WTC11 (cell line): ENCODE results near the gene BCL11B. TPM values are rescaled to one million over a fixed set of nuclear protein-coding genes. Genes with fewer than 3 reads are reported as not detected.

Source experiments
- ATAC-seq: fragments of 200-7000 bp; cut with Tn5 transposase; 2 replicates; pipeline ENCODE4 v1.10.0; 2021; ENCODE audit warnings: mild to moderate bottlenecking, moderate library complexity
- CTCF ChIA-PET: fragments of 300-600 bp; sonication (Branson Sonifier 250); formaldehyde crosslinking; loops from one replicate; lab custom pipeline; 2021; ENCODE audit warnings: antibody characterized with exemption; lab: Charles Lee
- POLR2A ChIA-PET: fragments of 350-600 bp; sonication (Branson Sonifier 250); formaldehyde crosslinking; loops from one replicate; lab custom pipeline; 2021; ENCODE audit warnings: antibody characterized with exemption; lab: Charles Lee
- DNase-seq: peaks from one replicate; pipeline ENCODE4 v3.0.0; 2021; ENCODE audit warnings: low spot score
- H3K27ac Mint-ChIP-seq: 2 replicates; pipeline ENCODE4 v1.8.0; 2021; ENCODE audit warnings: mixed read lengths
- H3K27me3 Mint-ChIP-seq: 2 replicates; pipeline ENCODE4 v1.8.0; 2021; ENCODE audit warnings: low read depth, mild to moderate bottlenecking, moderate library complexity, mixed read lengths
- H3K36me3 Mint-ChIP-seq: 2 replicates; pipeline ENCODE4 v1.8.0; 2021; ENCODE audit warnings: mixed read lengths
- H3K4me1 Mint-ChIP-seq: 2 replicates; pipeline ENCODE4 v1.8.0; 2022; ENCODE audit warnings: mixed read lengths
- H3K4me3 Mint-ChIP-seq: 2 replicates; pipeline ENCODE4 v1.8.0; 2021; ENCODE audit warnings: mild to moderate bottlenecking, moderate library complexity, mixed read lengths
- H3K9me3 Mint-ChIP-seq: 2 replicates; pipeline ENCODE4 v1.8.0; 2021; ENCODE audit warnings: mixed read lengths
- ZBTB21 ChIP-seq: sonication (generic); formaldehyde crosslinking; IDR thresholded peaks from 2 replicates; pipeline ENCODE4 v1.8.1; 2023; ENCODE audit warnings: mild to moderate bottlenecking, missing genetic modification reagents, borderline replicate concordance
- ZNF138 ChIP-seq: sonication (generic); formaldehyde crosslinking; conservative IDR thresholded peaks from 2 replicates; pipeline ENCODE4 v1.8.1; 2022; ENCODE audit warnings: mild to moderate bottlenecking, moderate library complexity, missing genetic modification reagents
- total RNA-seq: library from RNA; stranded (reverse); gene quantifications from 3 replicates; pipeline ENCODE4 v1.2.3, GENCODE V29; 2021
- TF ChIP-seq, protein P1 (sequence below): sonication (generic); formaldehyde crosslinking; IDR thresholded peaks from 2 replicates; pipeline ENCODE4 v1.8.1; 2023; ENCODE audit warnings: mild to moderate bottlenecking, missing genetic modification reagents, moderate library complexity
- TF ChIP-seq, protein P2 (sequence below): sonication (generic); formaldehyde crosslinking; IDR thresholded peaks from 2 replicates; pipeline ENCODE4 v1.8.0; 2022; ENCODE audit warnings: mild to moderate bottlenecking, missing genetic modification reagents
- TF ChIP-seq, protein P3 (sequence below): fragments of 250-450 bp; sonication (Bioruptor Pico); IDR thresholded peaks from 2 replicates; pipeline ENCODE4 v1.9.0; 2021; ENCODE audit warnings: mild to moderate bottlenecking
- TF ChIP-seq, protein P4 (sequence below): sonication (generic); formaldehyde crosslinking; IDR thresholded peaks from 2 replicates; pipeline ENCODE4 v1.8.1; 2022; ENCODE audit warnings: low read depth, missing genetic modification reagents, borderline replicate concordance
- TF ChIP-seq, protein P5 (sequence below): sonication (generic); formaldehyde crosslinking; IDR thresholded peaks from 2 replicates; pipeline ENCODE4 v1.8.1; 2023; ENCODE audit warnings: mild to moderate bottlenecking, missing genetic modification reagents, borderline replicate concordance
- TF ChIP-seq, protein P6 (sequence below): sonication (generic); formaldehyde crosslinking; IDR thresholded peaks from 2 replicates; pipeline ENCODE4 v1.8.1; 2023; ENCODE audit warnings: mild to moderate bottlenecking, missing genetic modification reagents
- TF ChIP-seq, protein P7 (sequence below): sonication (generic); formaldehyde crosslinking; IDR thresholded peaks from 2 replicates; pipeline ENCODE4 v1.8.1; 2022; ENCODE audit warnings: missing genetic modification reagents, borderline replicate concordance
- TF ChIP-seq, protein P8 (sequence below): sonication (generic); formaldehyde crosslinking; IDR thresholded peaks from 2 replicates; pipeline ENCODE4 v1.8.0; 2023; ENCODE audit warnings: missing genetic modification reagents

The BCL11B gene
- total RNA-seq, 1 experiment from 2014 or later = 9.1 TPM

DNA sequence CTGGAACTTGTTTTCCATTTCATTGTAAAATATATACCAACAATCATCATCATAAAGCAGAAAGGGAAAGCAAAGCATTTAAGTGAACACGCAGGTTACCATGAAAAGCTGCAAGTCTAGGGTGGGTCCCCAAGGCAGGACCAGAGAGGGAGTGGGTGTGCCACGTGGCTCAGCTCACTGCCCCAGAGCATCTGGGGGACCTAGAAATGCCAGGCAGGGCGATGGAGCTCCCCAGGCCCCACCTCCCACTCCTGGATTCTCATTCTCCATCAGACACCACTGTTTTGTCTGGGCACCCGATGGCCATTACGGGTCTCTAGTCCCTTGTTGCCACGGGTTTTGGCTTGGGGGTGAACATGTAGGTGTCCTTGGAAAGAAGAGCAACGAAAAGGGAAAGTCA is 34.7 kb downstream of the BCL11B start:
- no peak for DNase-seq
- no peak for ATAC-seq
- no peaks in the 10 kb centered on the region for H3K9me3 Mint-ChIP-seq
- peaks cover 92% of the 10 kb centered on the region for H3K4me1 Mint-ChIP-seq
- H3K27me3 Mint-ChIP-seq = no peaks in the 10 kb centered on the region
- H3K27ac Mint-ChIP-seq = no peak overlapping the region
- no peaks in the 10 kb centered on the region for H3K36me3 Mint-ChIP-seq
- TF ChIP-seq ZNF138 (CRISPR knock-in tag) (no peak), ZBTB21 (CRISPR knock-in tag) (no peak)
- TF ChIP-seq, protein P1, sequence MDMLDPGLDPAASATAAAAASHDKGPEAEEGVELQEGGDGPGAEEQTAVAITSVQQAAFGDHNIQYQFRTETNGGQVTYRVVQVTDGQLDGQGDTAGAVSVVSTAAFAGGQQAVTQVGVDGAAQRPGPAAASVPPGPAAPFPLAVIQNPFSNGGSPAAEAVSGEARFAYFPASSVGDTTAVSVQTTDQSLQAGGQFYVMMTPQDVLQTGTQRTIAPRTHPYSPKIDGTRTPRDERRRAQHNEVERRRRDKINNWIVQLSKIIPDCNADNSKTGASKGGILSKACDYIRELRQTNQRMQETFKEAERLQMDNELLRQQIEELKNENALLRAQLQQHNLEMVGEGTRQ (CRISPR knock-in tag) = no peak
- TF ChIP-seq, protein P2, sequence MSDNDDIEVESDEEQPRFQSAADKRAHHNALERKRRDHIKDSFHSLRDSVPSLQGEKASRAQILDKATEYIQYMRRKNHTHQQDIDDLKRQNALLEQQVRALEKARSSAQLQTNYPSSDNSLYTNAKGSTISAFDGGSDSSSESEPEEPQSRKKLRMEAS (CRISPR knock-in tag) = no peak
- TF ChIP-seq, protein P3, sequence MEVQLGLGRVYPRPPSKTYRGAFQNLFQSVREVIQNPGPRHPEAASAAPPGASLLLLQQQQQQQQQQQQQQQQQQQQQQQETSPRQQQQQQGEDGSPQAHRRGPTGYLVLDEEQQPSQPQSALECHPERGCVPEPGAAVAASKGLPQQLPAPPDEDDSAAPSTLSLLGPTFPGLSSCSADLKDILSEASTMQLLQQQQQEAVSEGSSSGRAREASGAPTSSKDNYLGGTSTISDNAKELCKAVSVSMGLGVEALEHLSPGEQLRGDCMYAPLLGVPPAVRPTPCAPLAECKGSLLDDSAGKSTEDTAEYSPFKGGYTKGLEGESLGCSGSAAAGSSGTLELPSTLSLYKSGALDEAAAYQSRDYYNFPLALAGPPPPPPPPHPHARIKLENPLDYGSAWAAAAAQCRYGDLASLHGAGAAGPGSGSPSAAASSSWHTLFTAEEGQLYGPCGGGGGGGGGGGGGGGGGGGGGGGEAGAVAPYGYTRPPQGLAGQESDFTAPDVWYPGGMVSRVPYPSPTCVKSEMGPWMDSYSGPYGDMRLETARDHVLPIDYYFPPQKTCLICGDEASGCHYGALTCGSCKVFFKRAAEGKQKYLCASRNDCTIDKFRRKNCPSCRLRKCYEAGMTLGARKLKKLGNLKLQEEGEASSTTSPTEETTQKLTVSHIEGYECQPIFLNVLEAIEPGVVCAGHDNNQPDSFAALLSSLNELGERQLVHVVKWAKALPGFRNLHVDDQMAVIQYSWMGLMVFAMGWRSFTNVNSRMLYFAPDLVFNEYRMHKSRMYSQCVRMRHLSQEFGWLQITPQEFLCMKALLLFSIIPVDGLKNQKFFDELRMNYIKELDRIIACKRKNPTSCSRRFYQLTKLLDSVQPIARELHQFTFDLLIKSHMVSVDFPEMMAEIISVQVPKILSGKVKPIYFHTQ (CRISPR knock-in tag) = no peak
- TF ChIP-seq, protein P4, sequence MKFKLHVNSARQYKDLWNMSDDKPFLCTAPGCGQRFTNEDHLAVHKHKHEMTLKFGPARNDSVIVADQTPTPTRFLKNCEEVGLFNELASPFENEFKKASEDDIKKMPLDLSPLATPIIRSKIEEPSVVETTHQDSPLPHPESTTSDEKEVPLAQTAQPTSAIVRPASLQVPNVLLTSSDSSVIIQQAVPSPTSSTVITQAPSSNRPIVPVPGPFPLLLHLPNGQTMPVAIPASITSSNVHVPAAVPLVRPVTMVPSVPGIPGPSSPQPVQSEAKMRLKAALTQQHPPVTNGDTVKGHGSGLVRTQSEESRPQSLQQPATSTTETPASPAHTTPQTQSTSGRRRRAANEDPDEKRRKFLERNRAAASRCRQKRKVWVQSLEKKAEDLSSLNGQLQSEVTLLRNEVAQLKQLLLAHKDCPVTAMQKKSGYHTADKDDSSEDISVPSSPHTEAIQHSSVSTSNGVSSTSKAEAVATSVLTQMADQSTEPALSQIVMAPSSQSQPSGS (CRISPR knock-in tag) = no peak
- TF ChIP-seq, protein P5, sequence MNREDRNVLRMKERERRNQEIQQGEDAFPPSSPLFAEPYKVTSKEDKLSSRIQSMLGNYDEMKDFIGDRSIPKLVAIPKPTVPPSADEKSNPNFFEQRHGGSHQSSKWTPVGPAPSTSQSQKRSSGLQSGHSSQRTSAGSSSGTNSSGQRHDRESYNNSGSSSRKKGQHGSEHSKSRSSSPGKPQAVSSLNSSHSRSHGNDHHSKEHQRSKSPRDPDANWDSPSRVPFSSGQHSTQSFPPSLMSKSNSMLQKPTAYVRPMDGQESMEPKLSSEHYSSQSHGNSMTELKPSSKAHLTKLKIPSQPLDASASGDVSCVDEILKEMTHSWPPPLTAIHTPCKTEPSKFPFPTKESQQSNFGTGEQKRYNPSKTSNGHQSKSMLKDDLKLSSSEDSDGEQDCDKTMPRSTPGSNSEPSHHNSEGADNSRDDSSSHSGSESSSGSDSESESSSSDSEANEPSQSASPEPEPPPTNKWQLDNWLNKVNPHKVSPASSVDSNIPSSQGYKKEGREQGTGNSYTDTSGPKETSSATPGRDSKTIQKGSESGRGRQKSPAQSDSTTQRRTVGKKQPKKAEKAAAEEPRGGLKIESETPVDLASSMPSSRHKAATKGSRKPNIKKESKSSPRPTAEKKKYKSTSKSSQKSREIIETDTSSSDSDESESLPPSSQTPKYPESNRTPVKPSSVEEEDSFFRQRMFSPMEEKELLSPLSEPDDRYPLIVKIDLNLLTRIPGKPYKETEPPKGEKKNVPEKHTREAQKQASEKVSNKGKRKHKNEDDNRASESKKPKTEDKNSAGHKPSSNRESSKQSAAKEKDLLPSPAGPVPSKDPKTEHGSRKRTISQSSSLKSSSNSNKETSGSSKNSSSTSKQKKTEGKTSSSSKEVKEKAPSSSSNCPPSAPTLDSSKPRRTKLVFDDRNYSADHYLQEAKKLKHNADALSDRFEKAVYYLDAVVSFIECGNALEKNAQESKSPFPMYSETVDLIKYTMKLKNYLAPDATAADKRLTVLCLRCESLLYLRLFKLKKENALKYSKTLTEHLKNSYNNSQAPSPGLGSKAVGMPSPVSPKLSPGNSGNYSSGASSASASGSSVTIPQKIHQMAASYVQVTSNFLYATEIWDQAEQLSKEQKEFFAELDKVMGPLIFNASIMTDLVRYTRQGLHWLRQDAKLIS = no peak
- TF ChIP-seq, all 79 proteins: peak for 0
- H3K4me3 Mint-ChIP-seq = no peak overlapping the region
- ChIA-PET POLR2A (interaction anchor here (0.7 to 1.2 kb wide), 3 partner anchors 9 to 229 kb away, joined by 3 to 4 read pairs (median 3); no protein-coding TSS in a partner anchor), CTCF (interaction anchor here (0.5 to 1.1 kb wide), 4 partner anchors 9 to 156 kb away, joined by 3 to 4 read pairs (median 3); no protein-coding TSS in a partner anchor)

DNA sequence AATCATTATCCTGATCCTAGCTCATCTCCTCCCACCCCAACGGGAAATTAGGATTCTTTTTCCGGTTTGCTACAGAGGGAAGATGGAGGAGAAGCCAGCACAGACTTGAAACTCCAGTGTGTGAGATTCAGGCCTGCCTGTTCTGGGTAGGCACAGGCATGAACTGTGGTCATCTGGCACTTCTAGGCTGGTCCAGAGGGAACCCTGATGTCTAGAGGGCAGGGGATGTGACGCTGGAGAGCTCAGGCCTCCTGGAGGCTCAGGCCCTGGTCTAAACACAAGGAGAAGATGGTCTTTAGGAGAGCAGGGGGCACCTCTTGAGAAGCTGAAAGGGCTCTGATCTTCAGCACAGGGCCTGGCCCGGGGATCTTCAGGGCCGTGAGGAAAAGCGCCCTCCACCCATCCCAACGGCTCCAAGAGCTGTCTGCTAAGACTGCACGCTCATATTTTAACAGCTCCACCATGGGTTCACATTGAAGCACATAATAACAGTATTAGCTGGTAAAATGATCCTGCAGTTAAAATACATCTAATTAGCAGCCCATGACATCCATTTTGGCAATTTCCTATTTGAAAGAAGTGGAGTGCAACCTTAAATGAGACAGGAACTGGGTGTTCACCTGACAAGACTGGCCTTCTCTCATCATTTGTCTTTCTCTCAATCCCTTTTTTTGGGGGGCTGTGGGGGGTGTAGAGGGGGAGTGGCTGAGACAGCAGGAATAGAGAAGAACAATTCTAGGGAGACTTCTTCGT is 35.4 kb downstream of the BCL11B start:
- ChIA-PET POLR2A (interaction anchor here (0.7 to 1.2 kb wide), 3 partner anchors 8 to 228 kb away, joined by 3 to 4 read pairs (median 3); no protein-coding TSS in a partner anchor), CTCF (interaction anchor here (0.5 to 2.2 kb wide), 8 partner anchors 10 to 156 kb away, joined by 3 to 8 read pairs (median 3); no protein-coding TSS in a partner anchor)
- Mint-ChIP-seq H3K27ac (peak overlapping the region; percentile 86), H3K9me3 (no peaks in the 10 kb centered on the region), H3K36me3 (no peaks in the 10 kb centered on the region), H3K4me1 (peaks cover 89% of the 10 kb centered on the region), H3K27me3 (no peaks in the 10 kb centered on the region), H3K4me3 (peak overlapping the region; percentile 77; the same call in 1 of the 2 replicates)
- TF ChIP-seq, protein P6, sequence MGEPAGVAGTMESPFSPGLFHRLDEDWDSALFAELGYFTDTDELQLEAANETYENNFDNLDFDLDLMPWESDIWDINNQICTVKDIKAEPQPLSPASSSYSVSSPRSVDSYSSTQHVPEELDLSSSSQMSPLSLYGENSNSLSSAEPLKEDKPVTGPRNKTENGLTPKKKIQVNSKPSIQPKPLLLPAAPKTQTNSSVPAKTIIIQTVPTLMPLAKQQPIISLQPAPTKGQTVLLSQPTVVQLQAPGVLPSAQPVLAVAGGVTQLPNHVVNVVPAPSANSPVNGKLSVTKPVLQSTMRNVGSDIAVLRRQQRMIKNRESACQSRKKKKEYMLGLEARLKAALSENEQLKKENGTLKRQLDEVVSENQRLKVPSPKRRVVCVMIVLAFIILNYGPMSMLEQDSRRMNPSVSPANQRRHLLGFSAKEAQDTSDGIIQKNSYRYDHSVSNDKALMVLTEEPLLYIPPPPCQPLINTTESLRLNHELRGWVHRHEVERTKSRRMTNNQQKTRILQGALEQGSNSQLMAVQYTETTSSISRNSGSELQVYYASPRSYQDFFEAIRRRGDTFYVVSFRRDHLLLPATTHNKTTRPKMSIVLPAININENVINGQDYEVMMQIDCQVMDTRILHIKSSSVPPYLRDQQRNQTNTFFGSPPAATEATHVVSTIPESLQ (CRISPR knock-in tag) = no peak
- TF ChIP-seq, protein P7, sequence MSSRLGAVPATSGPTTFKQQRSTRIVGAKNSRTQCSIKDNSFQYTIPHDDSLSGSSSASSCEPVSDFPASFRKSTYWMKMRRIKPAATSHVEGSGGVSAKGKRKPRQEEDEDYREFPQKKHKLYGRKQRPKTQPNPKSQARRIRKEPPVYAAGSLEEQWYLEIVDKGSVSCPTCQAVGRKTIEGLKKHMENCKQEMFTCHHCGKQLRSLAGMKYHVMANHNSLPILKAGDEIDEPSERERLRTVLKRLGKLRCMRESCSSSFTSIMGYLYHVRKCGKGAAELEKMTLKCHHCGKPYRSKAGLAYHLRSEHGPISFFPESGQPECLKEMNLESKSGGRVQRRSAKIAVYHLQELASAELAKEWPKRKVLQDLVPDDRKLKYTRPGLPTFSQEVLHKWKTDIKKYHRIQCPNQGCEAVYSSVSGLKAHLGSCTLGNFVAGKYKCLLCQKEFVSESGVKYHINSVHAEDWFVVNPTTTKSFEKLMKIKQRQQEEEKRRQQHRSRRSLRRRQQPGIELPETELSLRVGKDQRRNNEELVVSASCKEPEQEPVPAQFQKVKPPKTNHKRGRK (CRISPR knock-in tag) = no peak
- TF ChIP-seq, protein P8, sequence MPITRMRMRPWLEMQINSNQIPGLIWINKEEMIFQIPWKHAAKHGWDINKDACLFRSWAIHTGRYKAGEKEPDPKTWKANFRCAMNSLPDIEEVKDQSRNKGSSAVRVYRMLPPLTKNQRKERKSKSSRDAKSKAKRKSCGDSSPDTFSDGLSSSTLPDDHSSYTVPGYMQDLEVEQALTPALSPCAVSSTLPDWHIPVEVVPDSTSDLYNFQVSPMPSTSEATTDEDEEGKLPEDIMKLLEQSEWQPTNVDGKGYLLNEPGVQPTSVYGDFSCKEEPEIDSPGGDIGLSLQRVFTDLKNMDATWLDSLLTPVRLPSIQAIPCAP = 0 out of 2 replicates have a peak, but pooled peaks have one; percentile 31
- DNase-seq (no peak), ATAC-seq (no peak)
